DND-41 (cell line): ENCODE results near the gene FCSK.
"Not testable (repeated sequence)": the region's sequence is repeated elsewhere in the genome, so short reads cannot be mapped to it uniquely, and the experiment has no call there.

Experiments used
- ATAC-seq: fragments of 200-7000 bp; cut with Tn5 transposase; 3 replicates; pipeline ENCODE4 v1.9.1; 2021; ENCODE audit warnings: low read depth; ENCODE audit not compliant: insufficient read depth
- DNase-seq: peaks from one replicate; pipeline ENCODE4 v3.0.0-alpha.2; 2020
- H2AFZ ChIP-seq: 2 replicates; pipeline ENCODE4 v1.6.0; 2012; ENCODE audit warnings: low read depth, low read length
- H3K27ac ChIP-seq: 2 replicates; pipeline ENCODE4 v1.5.1; 2012; ENCODE audit warnings: low read length, inconsistent platforms
- H3K27me3 ChIP-seq: fragments of 200-600 bp; sonication (generic); 2 replicates; pipeline ENCODE4 v1.6.0; 2012; ENCODE audit warnings: low read length, mild to moderate bottlenecking, inconsistent platforms; ENCODE audit not compliant: insufficient read depth, poor library complexity
- H3K36me3 ChIP-seq: 2 replicates; pipeline ENCODE4 v1.5.1; 2012; ENCODE audit warnings: low read length, inconsistent platforms; ENCODE audit not compliant: insufficient read depth
- H3K4me1 ChIP-seq: 2 replicates; pipeline ENCODE4 v1.5.1; 2012; ENCODE audit warnings: mild to moderate bottlenecking, low read length; ENCODE audit not compliant: insufficient read depth
- H3K4me2 ChIP-seq: 2 replicates; pipeline ENCODE4 v1.6.0; 2012; ENCODE audit warnings: mild to moderate bottlenecking, moderate library complexity, low read length, inconsistent platforms; ENCODE audit not compliant: insufficient read depth
- H3K4me3 ChIP-seq, 2 experiments: fragments of 200-600 bp in 1 of 2; shearing (Covaris generic) in 1 of 2; 2 replicates each; pipeline ENCODE4 v1.5.1; 2012 to 2016; ENCODE audit warnings: inconsistent platforms in 2 of 2, low read length in 2 of 2, mild to moderate bottlenecking in 2 of 2, low read depth in 1 of 2, moderate library complexity in 1 of 2
- H3K79me2 ChIP-seq: 2 replicates; pipeline ENCODE4 v1.6.0; 2012; ENCODE audit warnings: low read length, inconsistent platforms; ENCODE audit not compliant: insufficient read depth
- H3K9ac ChIP-seq: 2 replicates; pipeline ENCODE4 v1.6.0; 2012; ENCODE audit warnings: low read depth, mild to moderate bottlenecking, inconsistent platforms, low read length, moderate library complexity
- H3K9me3 ChIP-seq: 2 replicates; pipeline ENCODE4 v1.5.1; 2012; ENCODE audit warnings: low read length, moderate library complexity, mild to moderate bottlenecking, inconsistent platforms; ENCODE audit not compliant: insufficient read depth, severe bottlenecking
- H4K20me1 ChIP-seq: 2 replicates; pipeline ENCODE4 v1.6.0; 2012; ENCODE audit warnings: low read length; ENCODE audit not compliant: insufficient read depth
- CTCF ChIP-seq: IDR thresholded peaks from 2 replicates; pipeline ENCODE4 v1.5.1; 2012; ENCODE audit warnings: borderline replicate concordance, low read length, moderate library complexity, mild to moderate bottlenecking; ENCODE audit not compliant: poor library complexity, severe bottlenecking; ENCODE audit errors: extremely low read depth
- EZH2 ChIP-seq: IDR thresholded peaks from 3 replicates; pipeline ENCODE4 v1.6.1; 2012; ENCODE audit warnings: borderline replicate concordance, low read depth, mild to moderate bottlenecking, moderate library complexity, low read length, inconsistent platforms; ENCODE audit not compliant: severe bottlenecking

FCSK gene

DNA sequence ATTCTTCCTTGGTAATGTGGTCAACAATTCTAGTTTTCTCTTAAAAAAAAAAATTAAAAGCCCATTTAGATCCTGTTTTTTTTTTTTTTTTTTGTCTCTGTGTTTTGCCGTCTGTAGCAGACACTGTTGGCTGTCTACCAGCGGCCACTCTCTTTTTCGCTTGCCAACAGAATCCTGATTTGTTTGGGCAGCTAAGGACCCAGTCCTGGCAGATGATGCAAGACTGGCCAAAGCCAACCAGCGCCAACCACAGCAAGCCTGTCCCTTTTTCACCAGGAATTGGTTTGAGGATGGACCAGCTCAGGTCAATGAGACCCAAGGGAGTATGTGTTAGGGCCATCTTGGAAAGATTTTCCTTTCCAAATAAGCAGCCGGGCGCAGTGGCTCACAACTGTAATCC lies 43.7 kb upstream of the FCSK start:
- Histone ChIP-seq H2AFZ (no peak overlapping the region), H3K9ac (no peak overlapping the region), H3K4me1 (peaks cover 9% of the 10 kb centered on the region), H3K27ac (no peak overlapping the region), H3K27me3 (no peaks in the 10 kb centered on the region), H3K4me3 (no peak overlapping the region), H3K36me3 (no peaks in the 10 kb centered on the region), H3K9me3 (no peaks in the 10 kb centered on the region), H3K79me2 (peaks cover 30% of the 10 kb centered on the region), H3K4me2 (no peak overlapping the region), H4K20me1 (peaks cover 4% of the 10 kb centered on the region)
- ATAC-seq = no peak
- DNase-seq = no peak
- TF ChIP-seq CTCF (no peak), EZH2 (no peak)

GRCh38 chr16:70412385-70412784 lies 42.0 kb upstream of the FCSK start:
- H3K36me3 ChIP-seq = 0 out of 2 replicates have a peak, but pooled peaks cover 3% of the 10 kb centered on the region
- H3K27ac ChIP-seq = no peak overlapping the region
- no peak overlapping the region for H3K4me3 ChIP-seq
- ATAC-seq = no peak
- no peak overlapping the region for H3K4me2 ChIP-seq
- H3K9me3 ChIP-seq = no peaks in the 10 kb centered on the region
- H3K79me2 ChIP-seq = peaks cover 38% of the 10 kb centered on the region
- no peaks in the 10 kb centered on the region for H3K4me1 ChIP-seq
- H4K20me1 ChIP-seq = peaks cover 10% of the 10 kb centered on the region
- H3K27me3 ChIP-seq = no peaks in the 10 kb centered on the region
- DNase-seq = no peak
- H2AFZ ChIP-seq = no peak overlapping the region
- TF ChIP-seq EZH2 (no peak), CTCF (no peak)
- H3K9ac ChIP-seq = no peak overlapping the region

GRCh38 chr16:70413572-70413971 lies 40.8 kb upstream of the FCSK start:
- not testable (repeated sequence) for H3K36me3 ChIP-seq, ATAC-seq, H3K9ac ChIP-seq, H3K4me1 ChIP-seq, H3K4me2 ChIP-seq, H3K4me3 ChIP-seq, DNase-seq, H3K9me3 ChIP-seq, H3K27me3 ChIP-seq, H2AFZ ChIP-seq, H3K27ac ChIP-seq
- H3K79me2 ChIP-seq = peaks cover 39% of the 10 kb centered on the region
- H4K20me1 ChIP-seq = peaks cover 16% of the 10 kb centered on the region

DNA sequence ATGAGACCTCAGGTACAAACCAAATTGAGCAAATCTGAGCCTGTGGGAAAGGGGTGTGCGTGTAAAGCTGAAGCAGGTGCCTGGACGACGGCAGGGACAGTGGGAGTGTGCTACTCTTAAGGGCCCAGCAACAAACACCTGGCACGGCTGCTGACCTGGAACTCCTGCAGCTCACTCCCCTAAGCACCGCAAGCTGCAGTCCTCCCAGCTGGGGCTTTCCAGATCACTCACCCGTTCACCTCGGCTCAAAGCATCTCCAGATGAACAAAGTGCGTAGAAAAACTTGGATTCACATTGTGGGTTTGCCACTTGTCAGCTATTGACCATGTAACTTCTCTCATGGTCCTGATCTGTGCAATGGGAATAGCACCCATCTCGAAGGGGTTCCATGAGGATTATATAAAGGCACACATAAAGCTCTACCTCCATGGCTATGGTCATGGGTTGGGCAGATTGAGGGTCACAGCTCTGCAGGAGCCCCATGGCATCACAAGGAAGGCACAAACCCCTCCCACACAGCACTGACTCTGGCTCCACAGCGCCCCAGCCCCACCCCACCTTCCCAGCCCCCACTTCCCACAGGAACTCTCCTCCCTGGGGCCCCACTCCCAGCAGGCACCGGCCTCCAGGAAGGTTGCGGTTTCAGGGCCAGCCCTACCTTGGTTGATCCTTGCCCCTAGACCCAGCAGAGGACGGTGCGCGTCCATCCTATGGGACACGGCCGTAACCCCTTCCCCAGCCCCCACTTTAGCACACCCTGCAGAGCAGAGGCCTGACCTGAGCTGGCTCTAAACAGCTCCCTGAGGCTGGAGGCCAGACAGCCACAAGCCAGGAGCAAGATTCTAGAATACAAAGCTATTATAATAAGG lies 37.4 kb upstream of the FCSK start:
- DNase-seq = no peak
- no peak overlapping the region for H2AFZ ChIP-seq
- H3K79me2 ChIP-seq = peaks cover 66% of the 10 kb centered on the region
- ATAC-seq = no peak
- H3K9me3 ChIP-seq = no peaks in the 10 kb centered on the region
- no peak overlapping the region for H3K27ac ChIP-seq
- TF ChIP-seq EZH2 = no peak
- no peak for TF ChIP-seq CTCF
- H3K4me3 ChIP-seq = no peak overlapping the region
- no peak overlapping the region for H3K4me2 ChIP-seq
- H3K9ac ChIP-seq = no peak overlapping the region
- H3K4me1 ChIP-seq = no peaks in the 10 kb centered on the region
- 0 out of 2 replicates have a peak, but pooled peaks cover 3% of the 10 kb centered on the region for H3K36me3 ChIP-seq
- H4K20me1 ChIP-seq = peaks cover 44% of the 10 kb centered on the region
- no peaks in the 10 kb centered on the region for H3K27me3 ChIP-seq
